CD8-positive, alpha-beta memory T cell (primary cell): ENCODE measurements around the gene FTH1. TPM values are rescaled to one million over a fixed set of nuclear protein-coding genes. Genes with fewer than 3 reads are reported as not detected.
"Not testable (repeated sequence)": the region's sequence is repeated elsewhere in the genome, so short reads cannot be mapped to it uniquely, and the experiment has no call there.

Experiments used
- CTCF ChIA-PET: fragments of 350-600 bp; sonication (Branson Sonifier 250); formaldehyde crosslinking; loops from one replicate; lab custom pipeline; 2021; ENCODE audit warnings: antibody characterized with exemption; lab: Charles Lee
- POLR2A ChIA-PET: fragments of 350-600 bp; sonication (Branson Sonifier 250); formaldehyde crosslinking; loops from one replicate; lab custom pipeline; 2021; ENCODE audit warnings: antibody characterized with exemption; lab: Charles Lee
- DNase-seq, 5 donors: peaks; one replicate each; pipeline versions ENCODE4 v3.0.0 to v3.0.0-alpha.2; 2020 to 2022; ENCODE audit warnings: mixed read lengths in 1 of 5
- H3K27ac ChIP-seq: one replicate; pipeline ENCODE4 v1.7.0; 2013; ENCODE audit warnings: low read depth, mild to moderate bottlenecking, low read length, moderate library complexity
- H3K27me3 ChIP-seq: 2 replicates; pipeline ENCODE4 v1.7.0; 2013; ENCODE audit warnings: low read length, mild to moderate bottlenecking; ENCODE audit not compliant: insufficient read depth, poor library complexity, severe bottlenecking
- H3K36me3 ChIP-seq: 2 replicates; pipeline ENCODE4 v1.7.0; 2013; ENCODE audit warnings: mild to moderate bottlenecking, low read length, moderate library complexity; ENCODE audit not compliant: insufficient read depth
- H3K4me1 ChIP-seq: 2 replicates; pipeline ENCODE4 v1.7.0; 2013; ENCODE audit warnings: mild to moderate bottlenecking, low read length, moderate library complexity; ENCODE audit not compliant: insufficient read depth
- H3K4me3 ChIP-seq: 2 replicates; pipeline ENCODE4 v1.7.0; 2013; ENCODE audit warnings: mild to moderate bottlenecking, low read length
- H3K9me3 ChIP-seq: 2 replicates; pipeline ENCODE4 v1.7.0; 2013; ENCODE audit warnings: mild to moderate bottlenecking, low read length
- H3K27ac Mint-ChIP-seq, 8 donors: one replicate each; pipeline ENCODE4 v1.8.0; 2020 to 2021; ENCODE audit warnings: mixed read lengths in 8 of 8, mild to moderate bottlenecking in 6 of 8, inconsistent platforms in 3 of 8, moderate library complexity in 3 of 8
- H3K27me3 Mint-ChIP-seq, 2 donors: one replicate each; pipeline ENCODE4 v1.8.0; 2020 to 2021; ENCODE audit warnings: mixed read lengths in 2 of 2, mild to moderate bottlenecking in 1 of 2, moderate library complexity in 1 of 2
- H3K36me3 Mint-ChIP-seq, 3 donors: one replicate each; pipeline ENCODE4 v1.8.0; 2020 to 2021; ENCODE audit warnings: mixed read lengths in 3 of 3, inconsistent platforms in 1 of 3, mild to moderate bottlenecking in 1 of 3
- H3K4me1 Mint-ChIP-seq, 3 donors: one replicate each; pipeline ENCODE4 v1.8.0; 2020 to 2021; ENCODE audit warnings: mixed read lengths in 3 of 3, inconsistent platforms in 1 of 3, mild to moderate bottlenecking in 1 of 3
- H3K4me3 Mint-ChIP-seq, 7 donors: one replicate each; pipeline ENCODE4 v1.8.0; 2020 to 2021; ENCODE audit warnings: mixed read lengths in 7 of 7, mild to moderate bottlenecking in 6 of 7, moderate library complexity in 4 of 7, inconsistent platforms in 2 of 7
- H3K9me3 Mint-ChIP-seq, 5 donors: one replicate each; pipeline ENCODE4 v1.8.0; 2020 to 2022; ENCODE audit warnings: mixed read lengths in 5 of 5, mild to moderate bottlenecking in 3 of 5, moderate library complexity in 2 of 5, inconsistent platforms in 1 of 5
- polyA plus RNA-seq: library from polyadenylated mRNA; unstranded; fragments of 300-500 nt; fragmentation: Illumina TruSeq; gene quantifications from one replicate; pipeline ENCODE4 v1.2.3, GENCODE V29; 2021
- total RNA-seq, 2 experiments: library from RNA; stranded (reverse); gene quantifications; one replicate each; pipeline ENCODE4 v1.2.3, GENCODE V29; 2021

FTH1 gene
- total and polyA plus RNA-seq, 3 experiments from 2014 or later: 490 to 2,741 (median 506) TPM

DNA sequence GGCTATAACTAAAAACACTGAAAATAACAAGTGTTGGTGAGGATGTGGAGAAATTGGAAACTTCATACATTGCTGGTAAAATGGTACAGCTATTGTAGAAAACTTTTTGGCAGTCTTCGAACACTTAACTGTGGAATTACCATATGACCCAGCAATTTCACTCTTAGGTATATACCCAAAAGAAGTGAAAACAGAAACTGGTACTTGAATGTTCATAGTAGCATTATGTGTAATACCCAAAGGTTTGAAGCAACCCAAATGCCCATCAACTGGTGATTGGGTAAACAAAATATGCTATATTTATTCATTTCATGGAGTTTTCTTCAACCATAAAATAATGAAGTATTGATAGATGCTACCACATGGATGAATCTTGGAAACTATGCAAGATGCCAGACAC lies 40.8 kb upstream of the FTH1 start:
- no peaks in the 10 kb centered on the region for H3K4me1 ChIP-seq
- peaks cover 0 to 3% (median 0%) of the 10 kb centered on the region in 5 donors for H3K9me3 Mint-ChIP-seq
- H3K36me3 ChIP-seq: no peaks in the 10 kb centered on the region
- no peaks in the 10 kb centered on the region for H3K36me3 Mint-ChIP-seq
- H3K27me3 Mint-ChIP-seq: peaks cover 7 to 20% of the 10 kb centered on the region in 2 donors
- no peak overlapping the region for H3K4me3 Mint-ChIP-seq
- no peaks in the 10 kb centered on the region for H3K27me3 ChIP-seq
- H3K27ac ChIP-seq: no peak overlapping the region
- ChIA-PET POLR2A (no interaction called here), CTCF (interaction anchor here (0.7 kb wide), 1 partner anchor 37 kb away, joined by 3 read pairs; no protein-coding TSS in a partner anchor)
- no peaks in the 10 kb centered on the region for H3K9me3 ChIP-seq
- no peak overlapping the region for H3K4me3 ChIP-seq
- DNase-seq: no peak
- no peak overlapping the region for H3K27ac Mint-ChIP-seq
- no peaks in the 10 kb centered on the region for H3K4me1 Mint-ChIP-seq

DNA sequence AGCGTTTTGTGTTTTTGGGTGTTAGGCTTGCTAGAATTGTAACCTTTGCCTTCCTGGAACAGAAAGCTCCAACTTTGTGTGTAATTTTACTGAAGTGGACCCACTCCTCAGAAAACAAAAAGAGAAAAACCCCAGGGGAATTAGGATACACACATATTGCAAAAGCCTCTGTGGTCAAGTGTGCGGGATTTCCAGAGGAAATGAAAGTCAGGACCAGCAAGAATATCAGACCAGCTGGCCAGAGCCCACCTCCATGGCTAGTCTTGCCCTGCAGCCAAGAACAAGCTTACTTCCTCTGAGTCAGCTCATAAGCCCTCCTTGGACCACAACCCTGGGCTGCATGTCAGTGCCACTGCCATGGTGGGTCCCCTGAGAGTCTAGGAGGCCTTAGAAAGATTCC lies 37.0 kb upstream of the FTH1 start:
- peaks cover 5 to 12% of the 10 kb centered on the region in 2 donors for H3K27me3 Mint-ChIP-seq
- peaks cover 1 to 3% (median 2%) of the 10 kb centered on the region in 3 donors for H3K36me3 Mint-ChIP-seq
- POLR2A ChIA-PET: interaction anchor here (0.5 kb wide), 1 partner anchor 35 kb away, joined by 8 read pairs; no protein-coding TSS in a partner anchor
- no peaks in the 10 kb centered on the region for H3K27me3 ChIP-seq
- CTCF ChIA-PET: no interaction called here
- H3K27ac Mint-ChIP-seq: peak overlapping the region in 1 of 8 donors; percentile 61
- no peak for DNase-seq
- H3K27ac ChIP-seq: no peak overlapping the region
- H3K4me1 Mint-ChIP-seq: no peaks in the 10 kb centered on the region
- H3K36me3 ChIP-seq: no peaks in the 10 kb centered on the region
- no peak overlapping the region for H3K4me3 ChIP-seq
- no peak overlapping the region for H3K4me3 Mint-ChIP-seq
- no peaks in the 10 kb centered on the region for H3K9me3 ChIP-seq
- H3K4me1 ChIP-seq: no peaks in the 10 kb centered on the region
- H3K9me3 Mint-ChIP-seq: peaks cover 2 to 7% (median 4%) of the 10 kb centered on the region in 5 donors

DNA sequence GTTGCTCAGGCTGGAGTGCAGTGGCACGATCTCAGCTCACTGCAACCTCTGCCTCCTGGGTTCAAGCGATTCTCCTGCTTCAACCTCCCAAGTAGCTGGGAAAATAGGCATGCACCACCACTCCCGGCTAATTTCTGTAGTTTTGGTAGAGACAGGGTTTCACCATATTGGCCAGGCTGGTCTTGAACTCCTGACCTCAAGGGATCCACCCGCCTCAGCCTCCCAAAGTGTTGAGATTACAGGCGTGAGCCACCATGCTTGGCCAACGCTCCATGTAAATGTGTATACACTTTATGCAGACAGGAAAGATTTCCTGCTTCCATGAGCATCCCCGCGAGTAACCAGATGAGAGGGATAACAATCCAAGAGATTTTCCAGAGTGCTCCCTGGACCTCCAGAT lies 34.8 kb upstream of the FTH1 start:
- CTCF ChIA-PET, H3K4me3 Mint-ChIP-seq, H3K9me3 ChIP-seq, H3K27me3 Mint-ChIP-seq, H3K4me1 Mint-ChIP-seq, H3K4me1 ChIP-seq, H3K27me3 ChIP-seq, POLR2A ChIA-PET, H3K36me3 ChIP-seq, H3K4me3 ChIP-seq, DNase-seq, H3K27ac ChIP-seq: not testable (repeated sequence)
- peak overlapping the region in 1 of 8 donors; percentile 18 for H3K27ac Mint-ChIP-seq
- H3K36me3 Mint-ChIP-seq: peaks cover 10 to 15% (median 14%) of the 10 kb centered on the region in 3 donors
- peaks cover 7 to 17% (median 14%) of the 10 kb centered on the region in 5 donors for H3K9me3 Mint-ChIP-seq

DNA sequence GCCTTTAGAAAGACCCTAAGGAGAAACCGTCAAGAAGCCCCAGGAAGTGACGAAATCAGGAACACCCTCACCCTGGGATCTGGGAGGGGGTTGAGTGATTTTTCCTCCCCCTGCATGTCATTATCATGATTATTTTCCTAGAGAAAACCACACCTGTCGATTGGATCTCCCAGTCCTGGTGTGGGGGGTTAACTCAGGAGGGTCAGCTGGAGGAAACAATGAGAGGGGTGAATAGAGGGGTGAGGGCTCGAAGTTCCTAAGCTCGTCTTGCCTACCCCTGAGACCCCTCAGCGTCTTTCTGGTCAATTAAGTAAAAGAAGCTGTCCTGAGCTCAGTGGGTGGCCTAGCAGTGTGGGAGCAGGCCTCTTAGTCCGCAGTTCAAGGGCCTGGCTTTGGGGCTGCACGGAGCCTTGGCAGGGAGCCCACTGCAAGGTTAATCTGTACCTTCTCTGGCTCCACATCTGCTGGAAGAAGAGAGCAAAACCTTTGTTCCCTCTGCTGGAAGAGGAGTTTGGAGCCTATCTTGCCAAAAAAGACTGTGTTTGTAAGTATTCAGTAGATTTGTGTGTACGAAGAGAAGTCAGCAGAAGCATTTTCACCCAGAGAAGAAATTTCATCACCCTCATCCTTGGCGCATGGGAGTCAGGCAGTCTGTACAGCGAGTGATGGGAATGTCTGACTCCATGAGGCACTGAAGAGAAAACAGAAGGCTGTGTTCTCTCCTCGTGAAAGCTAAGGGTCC lies 34.2 kb upstream of the FTH1 start:
- H3K4me1 Mint-ChIP-seq: no peaks in the 10 kb centered on the region
- Histone ChIP-seq H3K9me3 (no peaks in the 10 kb centered on the region), H3K27ac (no peak overlapping the region), H3K4me1 (no peaks in the 10 kb centered on the region), H3K27me3 (no peaks in the 10 kb centered on the region), H3K4me3 (no peak overlapping the region), H3K36me3 (no peaks in the 10 kb centered on the region)
- peaks cover 10 to 15% (median 14%) of the 10 kb centered on the region in 3 donors for H3K36me3 Mint-ChIP-seq
- CTCF ChIA-PET: no interaction called here
- DNase-seq: no peak
- H3K27ac Mint-ChIP-seq: peak overlapping the region in 3 of 8 donors; percentile 33 to 40 (median 35)
- H3K4me3 Mint-ChIP-seq: no peak overlapping the region
- peaks cover 7 to 17% (median 14%) of the 10 kb centered on the region in 5 donors for H3K9me3 Mint-ChIP-seq
- peaks cover 1 to 7% of the 10 kb centered on the region in 2 donors for H3K27me3 Mint-ChIP-seq
- POLR2A ChIA-PET: no interaction called here

DNA sequence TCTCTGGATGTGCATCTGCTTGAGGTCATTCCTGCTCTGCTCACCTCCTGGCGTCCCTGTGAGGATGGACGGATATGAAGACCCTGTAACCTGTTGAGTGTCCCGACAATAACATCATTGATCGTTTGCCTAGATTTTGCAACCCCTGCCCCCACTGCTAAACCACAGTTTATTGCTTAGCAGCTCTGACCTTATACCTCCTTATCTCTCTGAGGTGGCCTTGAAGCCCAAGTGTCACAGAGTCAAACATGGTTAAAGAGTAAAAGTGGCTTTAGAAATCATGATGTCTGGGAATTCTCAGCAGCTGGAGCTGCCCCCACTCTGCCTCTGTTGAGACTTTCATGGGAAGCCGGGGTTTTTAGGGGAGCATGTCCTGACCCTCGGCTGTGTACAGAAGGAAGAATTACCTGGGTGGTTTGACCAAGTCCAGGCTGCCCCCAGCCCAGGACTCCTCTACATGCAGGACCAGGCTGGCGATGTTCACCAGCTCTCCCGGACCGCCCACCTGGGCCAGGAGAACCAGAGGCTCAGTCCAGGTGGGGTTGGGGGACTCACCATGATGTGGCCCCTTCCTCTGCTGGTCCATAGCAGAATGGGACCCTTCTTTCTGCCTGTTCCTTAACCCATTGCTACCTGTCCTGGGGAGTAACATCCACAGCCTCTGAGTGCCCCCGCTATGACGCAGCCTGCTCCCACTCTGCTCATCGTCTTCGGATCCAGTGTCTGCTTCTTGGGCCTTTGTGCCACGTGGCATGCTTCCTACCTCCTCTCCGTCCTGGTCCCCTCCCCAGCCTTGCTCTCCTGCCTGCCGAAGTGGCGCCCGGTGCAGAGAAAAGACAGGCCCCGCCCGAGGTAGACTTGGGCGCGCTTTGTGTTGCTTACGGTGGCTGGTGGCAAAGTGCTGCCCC lies 33.4 kb upstream of the FTH1 start:
- Histone ChIP-seq H3K4me3 (no peak overlapping the region), H3K27ac (no peak overlapping the region), H3K27me3 (no peaks in the 10 kb centered on the region), H3K36me3 (no peaks in the 10 kb centered on the region), H3K4me1 (no peaks in the 10 kb centered on the region), H3K9me3 (no peaks in the 10 kb centered on the region)
- peaks cover 1 to 7% of the 10 kb centered on the region in 2 donors for H3K27me3 Mint-ChIP-seq
- H3K36me3 Mint-ChIP-seq: peaks cover 10 to 15% (median 14%) of the 10 kb centered on the region in 3 donors
- H3K4me1 Mint-ChIP-seq: no peaks in the 10 kb centered on the region
- H3K4me3 Mint-ChIP-seq: no peak overlapping the region
- POLR2A ChIA-PET: no interaction called here
- H3K9me3 Mint-ChIP-seq: peaks cover 7 to 17% (median 14%) of the 10 kb centered on the region in 5 donors
- no peak for DNase-seq
- peak overlapping the region in 2 of 8 donors; percentile 33 to 37 for H3K27ac Mint-ChIP-seq
- CTCF ChIA-PET: interaction anchor here (1.7 kb wide), 1 partner anchor 81 kb away, joined by 3 read pairs; no protein-coding TSS in a partner anchor

DNA sequence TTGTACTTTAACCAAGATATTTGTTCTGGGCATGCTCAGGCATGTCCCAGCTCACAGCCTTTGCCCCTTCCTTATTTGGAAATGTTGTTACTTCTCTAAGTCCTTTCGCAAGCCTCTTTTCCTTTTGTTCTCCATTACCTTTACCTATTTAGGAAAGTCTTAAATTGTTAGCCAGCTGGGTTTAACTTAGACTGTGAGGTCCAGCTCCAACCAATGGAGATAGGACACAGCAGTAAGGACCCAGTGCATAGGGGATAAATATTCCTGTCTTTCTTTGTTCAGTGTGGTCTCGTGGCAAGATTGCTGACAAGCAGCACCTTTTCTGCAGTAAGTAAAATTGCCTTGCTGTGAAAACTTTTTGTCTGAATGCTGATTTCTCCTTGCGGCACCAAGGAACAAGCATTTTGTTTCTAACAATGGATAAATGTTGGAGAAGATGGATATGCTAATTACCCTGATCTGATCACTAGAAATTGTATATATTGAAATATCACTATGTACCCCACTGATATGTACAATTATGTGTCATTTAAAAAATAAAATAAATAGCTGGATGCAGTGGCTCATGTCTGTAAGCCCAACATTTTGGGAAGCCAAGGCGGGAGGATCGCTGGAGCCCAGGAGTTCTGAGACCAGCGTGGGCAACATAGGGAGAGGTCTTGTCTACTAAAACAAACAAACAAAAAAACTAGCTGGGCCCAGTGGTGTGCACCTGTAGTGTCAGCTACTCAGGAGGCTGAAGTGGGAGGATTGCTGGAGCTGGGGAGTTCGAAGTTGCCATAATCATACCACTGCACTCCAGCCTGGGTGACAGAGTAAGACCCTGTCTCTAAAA lies 31.9 kb upstream of the FTH1 start:
- Histone ChIP-seq H3K27me3 (no peaks in the 10 kb centered on the region), H3K4me3 (no peak overlapping the region), H3K9me3 (no peaks in the 10 kb centered on the region), H3K27ac (no peak overlapping the region), H3K36me3 (no peaks in the 10 kb centered on the region), H3K4me1 (no peaks in the 10 kb centered on the region)
- CTCF ChIA-PET: interaction anchor here (0.7 to 1.7 kb wide), 2 partner anchors 82 to 101 kb away, joined by 3 read pairs; no protein-coding TSS in a partner anchor
- peaks cover 7 to 17% (median 14%) of the 10 kb centered on the region in 5 donors for H3K9me3 Mint-ChIP-seq
- no peak overlapping the region for H3K4me3 Mint-ChIP-seq
- peaks cover 10 to 20% (median 14%) of the 10 kb centered on the region in 3 donors for H3K36me3 Mint-ChIP-seq
- H3K4me1 Mint-ChIP-seq: no peaks in the 10 kb centered on the region
- no peak for DNase-seq
- POLR2A ChIA-PET: no interaction called here
- H3K27me3 Mint-ChIP-seq: peaks cover 0 to 1% of the 10 kb centered on the region in 2 donors
- peak overlapping the region in 2 of 8 donors; percentile 17 to 36 for H3K27ac Mint-ChIP-seq

DNA sequence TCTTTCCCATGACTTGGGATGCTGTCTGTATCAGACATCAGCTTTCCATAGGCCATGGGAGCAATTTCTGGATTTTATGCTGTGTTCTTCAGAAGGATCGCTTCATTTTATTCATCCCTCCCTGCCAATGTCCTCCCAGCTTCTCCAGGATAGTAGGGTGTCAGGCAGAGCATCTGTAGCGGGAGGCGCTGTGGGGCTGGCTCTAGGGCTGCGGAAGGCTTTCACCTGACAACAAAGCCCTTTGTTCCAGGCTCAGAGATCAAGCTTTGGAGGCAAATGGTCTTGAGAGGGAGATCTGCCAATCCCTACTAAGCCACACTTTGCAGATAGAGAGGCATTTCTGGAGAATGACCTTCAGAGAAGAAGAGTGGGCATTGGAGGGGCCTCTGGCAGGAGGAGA lies 29.5 kb upstream of the FTH1 start:
- Histone ChIP-seq H3K4me3 (no peak overlapping the region), H3K36me3 (no peaks in the 10 kb centered on the region), H3K4me1 (no peaks in the 10 kb centered on the region), H3K27me3 (no peaks in the 10 kb centered on the region), H3K27ac (no peak overlapping the region), H3K9me3 (no peaks in the 10 kb centered on the region)
- Mint-ChIP-seq H3K27me3 (peaks cover 0 to 1% of the 10 kb centered on the region in 2 donors), H3K36me3 (peaks cover 10 to 24% (median 14%) of the 10 kb centered on the region in 3 donors), H3K4me3 (no peak overlapping the region), H3K27ac (no peak overlapping the region), H3K9me3 (peaks cover 7 to 24% (median 16%) of the 10 kb centered on the region in 5 donors), H3K4me1 (no peaks in the 10 kb centered on the region)
- no peak for DNase-seq
- ChIA-PET CTCF (no interaction called here), POLR2A (no interaction called here)
